Ramos (cell line): Measurements from ENCODE around the gene NECTIN1.

Experiments
- in situ Hi-C: fragments of 300-500 bp; cut with MboI; formaldehyde crosslinking; loops from one replicate; pipeline ENCODE4 v1.14.3; 2022; ENCODE audit warnings: low sequenced_read_pairs; ENCODE audit not compliant: unreplicated experiment

Gene NECTIN1

GRCh38 chr11:119699227-119699626 is 29.8 kb downstream of the NECTIN1 start:
- in situ Hi-C loops = no loop called here

GRCh38 chr11:119697882-119698281 is 31.1 kb downstream of the NECTIN1 start:
- in situ Hi-C loops = no loop called here

GRCh38 chr11:119697445-119697844 is 31.6 kb downstream of the NECTIN1 start:
- in situ Hi-C loops = no loop called here

DNA sequence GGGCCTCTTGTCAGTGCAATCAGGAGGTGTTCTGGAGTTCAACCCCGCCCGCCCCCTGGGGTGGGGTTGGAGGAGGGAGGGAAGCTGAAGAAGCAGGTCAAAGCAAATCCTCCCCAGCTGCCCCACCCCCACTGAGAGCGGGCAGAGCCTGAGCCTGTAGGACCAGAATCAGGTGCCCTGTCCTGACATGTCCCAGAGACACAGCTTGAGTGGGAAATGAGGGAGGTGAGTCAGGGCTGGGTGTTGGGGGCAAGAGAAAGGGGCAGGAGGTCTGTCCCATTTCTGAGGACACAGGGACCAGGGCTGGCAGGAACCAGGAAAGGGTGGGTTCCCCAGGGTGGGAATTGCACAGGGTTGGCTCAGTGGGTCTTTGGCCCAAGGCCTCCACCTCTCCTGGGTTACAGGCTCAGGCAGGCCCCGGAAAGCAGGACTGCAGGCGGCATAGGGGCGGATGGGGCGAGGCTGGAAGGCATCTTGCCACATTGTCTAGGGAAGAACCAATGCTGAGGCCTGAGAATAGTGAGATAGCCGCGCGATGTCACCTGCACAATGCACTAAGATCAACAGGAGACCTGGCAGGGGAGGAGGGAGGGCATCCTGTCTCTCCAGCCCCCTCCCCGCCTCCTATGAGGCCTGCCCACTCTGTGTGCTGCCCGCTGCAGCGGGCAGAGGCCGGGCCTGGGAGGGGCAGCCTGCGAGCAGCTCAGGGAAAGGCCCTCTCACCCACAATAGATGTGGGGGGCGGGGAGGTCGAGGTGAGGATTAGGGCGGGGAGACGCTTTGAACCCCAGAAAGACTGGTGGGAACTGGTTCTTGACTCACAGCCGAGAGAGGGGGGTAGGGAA is 32.4 kb downstream of the NECTIN1 start:
- in situ Hi-C loops = no loop called here

DNA sequence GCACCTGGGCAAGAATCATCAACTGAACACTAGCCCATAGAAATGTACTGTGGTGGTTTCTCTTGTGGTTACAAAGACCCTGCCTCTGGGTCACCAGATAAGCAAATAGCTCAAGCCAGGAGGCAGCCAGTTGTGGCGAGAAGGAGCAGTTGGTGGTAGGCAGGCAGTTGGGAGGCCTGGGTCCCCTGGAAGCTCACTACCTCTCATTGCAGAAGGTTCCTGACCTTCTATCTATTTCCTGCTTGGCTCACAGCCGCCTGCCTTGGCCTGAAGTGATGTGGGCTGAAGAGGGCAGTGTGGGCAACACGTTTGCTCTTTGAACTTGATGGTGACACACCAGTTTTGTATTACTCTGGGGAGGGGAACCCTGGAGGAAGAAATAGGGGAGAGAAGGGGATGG is 34.7 kb downstream of the NECTIN1 start:
- in situ Hi-C loops = no loop called here

- in situ Hi-C loops = no loop called here
Measured at GRCh38 chr11:119693253-119693815, 35.7 kb downstream of the NECTIN1 start.

DNA sequence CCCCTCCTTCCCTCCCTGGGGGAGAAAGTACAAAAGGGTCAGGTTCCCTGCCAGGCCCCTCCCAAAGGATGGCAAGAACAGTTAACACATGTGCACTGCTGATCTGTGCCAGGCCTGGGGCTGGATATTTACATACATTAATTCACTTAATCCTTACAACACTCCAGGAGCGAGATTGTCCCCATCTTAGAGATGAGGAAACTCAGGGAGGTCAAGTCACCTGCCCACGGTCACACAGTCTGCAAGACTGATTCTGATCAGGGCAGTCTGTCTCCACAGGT is 36.5 kb downstream of the NECTIN1 start:
- in situ Hi-C loops = no loop called here

- in situ Hi-C loops = no loop called here
Measured at GRCh38 chr11:119691701-119692539, 37.1 kb downstream of the NECTIN1 start.

GRCh38 chr11:119691020-119691666 is 37.9 kb downstream of the NECTIN1 start:
- in situ Hi-C loops = no loop called here

- in situ Hi-C loops = no loop called here
Measured at GRCh38 chr11:119689302-119689701, 39.7 kb downstream of the NECTIN1 start.

GRCh38 chr11:119688356-119688755 is 40.6 kb downstream of the NECTIN1 start:
- in situ Hi-C loops = no loop called here

DNA sequence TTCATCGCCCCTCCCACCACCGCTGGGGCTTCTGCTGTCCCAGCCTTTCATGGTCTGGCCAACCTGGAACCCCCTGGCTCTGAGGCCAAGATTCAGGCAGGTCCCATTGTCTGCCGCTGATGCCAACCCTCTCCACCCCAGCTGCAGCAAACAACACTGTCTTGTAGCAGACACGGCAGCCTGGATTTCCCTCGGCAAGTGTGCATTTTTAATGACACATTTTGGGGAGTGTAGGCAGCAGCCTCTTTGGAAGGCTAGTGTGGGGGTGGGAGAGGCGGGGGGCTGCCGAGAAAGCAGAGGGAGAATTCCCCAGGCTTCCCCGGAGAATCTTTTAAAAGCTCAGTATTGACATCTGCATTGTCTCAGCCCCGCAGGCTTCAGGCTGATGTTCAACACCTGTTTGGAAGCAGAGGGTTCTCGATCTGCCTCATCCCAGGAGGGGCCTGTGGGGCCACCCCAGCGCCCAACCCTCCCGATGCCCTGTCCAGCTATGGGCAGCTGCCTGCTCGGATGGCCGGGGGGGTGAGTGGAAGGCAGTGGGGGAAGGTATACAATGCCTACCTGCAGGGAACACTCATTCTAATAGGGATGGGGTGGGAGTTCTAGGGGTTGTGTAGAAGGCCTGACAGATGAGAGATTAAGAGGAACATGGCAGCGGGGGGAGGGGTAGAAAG is 41.5 kb downstream of the NECTIN1 start:
- in situ Hi-C loops = no loop called here

DNA sequence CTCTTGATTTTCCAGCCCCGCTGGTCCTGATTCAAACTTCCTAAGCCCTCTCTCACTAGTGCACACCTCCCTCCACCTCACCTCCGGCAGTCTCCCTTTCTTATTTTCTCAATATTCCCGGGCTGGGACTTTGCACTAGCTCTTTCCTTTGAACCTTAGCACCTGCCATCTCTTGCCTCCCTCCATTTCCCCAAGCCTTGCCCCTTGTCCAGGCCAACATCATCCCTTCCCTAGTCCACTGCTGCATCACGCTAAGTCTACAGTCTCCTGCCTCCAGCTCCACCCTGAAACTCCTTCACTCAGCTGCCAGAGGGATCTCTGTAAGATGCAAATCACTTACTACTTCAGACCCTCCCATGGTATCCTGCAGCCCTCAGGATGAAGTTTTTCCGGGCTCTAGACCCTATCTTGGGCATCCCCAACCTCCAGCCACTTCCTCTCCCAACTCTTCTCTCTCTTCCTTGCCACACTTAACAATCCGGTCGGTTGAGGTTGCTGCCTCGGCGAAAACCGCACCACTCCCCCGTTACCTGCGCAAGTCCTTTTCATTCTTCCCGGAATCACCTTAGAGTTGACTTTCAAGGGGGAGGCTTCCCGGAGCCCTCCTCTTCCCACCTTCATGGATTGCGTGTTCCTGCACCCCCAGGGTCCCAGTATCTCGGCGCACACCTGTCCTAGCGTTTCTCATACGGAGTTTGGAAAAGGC is 42.7 kb downstream of the NECTIN1 start:
- in situ Hi-C loops = no loop called here

DNA sequence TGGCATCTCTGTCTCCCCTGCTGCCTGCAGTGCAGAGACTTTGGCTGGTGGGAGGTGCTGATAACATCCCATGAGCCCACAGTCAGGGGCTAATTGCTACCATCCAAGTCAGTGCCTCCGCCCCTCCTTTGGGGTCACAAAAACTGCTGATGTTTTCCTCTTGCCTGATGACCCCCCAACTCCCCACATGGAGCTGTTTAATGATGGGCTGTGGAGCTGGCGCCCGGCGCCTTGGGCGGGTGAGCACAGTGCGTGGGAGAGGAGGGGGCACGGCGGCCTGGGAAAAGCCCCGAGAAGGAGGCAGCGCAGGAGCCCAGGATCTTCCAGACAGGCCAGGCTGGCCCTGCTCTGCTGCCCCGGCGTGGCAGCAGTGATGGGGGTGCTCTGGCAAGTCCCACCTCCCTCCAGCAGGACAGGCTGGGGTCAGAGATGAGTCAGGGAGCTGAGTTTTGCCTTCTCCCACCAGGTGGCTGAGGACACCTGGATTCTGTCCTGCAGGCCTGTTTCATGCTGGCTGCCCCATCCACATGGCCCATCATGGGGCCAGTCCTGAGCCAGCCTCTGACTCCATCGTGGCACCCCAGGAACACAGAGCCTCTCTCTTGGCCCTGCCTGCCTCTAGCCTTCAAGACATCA is 43.8 kb downstream of the NECTIN1 start:
- in situ Hi-C loops = no loop called here

DNA sequence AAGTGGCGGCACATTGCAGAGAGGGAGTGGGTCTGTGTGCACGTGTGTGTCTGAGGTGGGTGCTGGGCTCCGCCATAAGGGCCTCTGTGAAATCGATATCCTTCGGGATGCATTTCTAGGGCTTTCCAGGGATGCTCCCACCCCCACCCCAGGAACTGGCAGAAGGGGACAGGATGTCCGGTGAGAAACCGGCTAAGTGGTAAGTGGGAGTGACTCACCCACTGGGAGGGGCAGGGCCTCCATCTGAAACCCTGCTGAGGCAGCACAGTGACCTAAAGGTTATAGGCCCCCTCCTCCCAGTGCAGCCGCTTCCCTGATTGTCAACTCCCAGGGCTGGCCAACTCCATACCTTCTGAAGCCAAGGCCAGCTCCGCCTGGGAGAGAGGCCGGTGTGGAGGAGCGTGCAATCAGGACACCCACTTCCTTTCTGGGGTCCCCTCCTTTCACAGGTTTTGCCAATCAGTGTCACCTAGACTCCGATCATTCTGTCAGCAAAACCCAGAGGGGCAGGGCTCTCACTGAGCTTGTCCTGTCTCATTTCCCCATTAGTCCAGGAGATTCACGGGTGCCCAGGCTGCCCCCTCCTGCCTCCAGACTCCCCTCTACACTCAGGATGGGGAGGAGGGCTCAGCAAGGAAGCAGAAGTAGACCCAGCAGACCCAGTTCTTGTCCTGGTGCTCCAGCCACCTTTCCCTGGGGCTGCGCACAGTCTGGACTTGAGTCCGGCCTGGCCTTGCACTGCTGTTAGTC is 44.5 kb downstream of the NECTIN1 start:
- in situ Hi-C loops = no loop called here

- in situ Hi-C loops = no loop called here
Measured at GRCh38 chr11:119683783-119684182, 45.2 kb downstream of the NECTIN1 start.

GRCh38 chr11:119681361-119681910 is 47.6 kb downstream of the NECTIN1 start:
- in situ Hi-C loops = no loop called here
